ENCODE measurements around the gene DOC2B. TPM values are rescaled to one million over a fixed set of nuclear protein-coding genes. Genes with fewer than 3 reads are reported as not detected.

Gene DOC2B
- total RNA-seq, 1 donor from 2014 or later = 0.34 TPM

- Histone ChIP-seq H3K9me3 (ENCODE audit: low read depth) (no peaks in the 10 kb centered on the region), H4K20me1 (ENCODE audit: low read depth) (no peaks in the 10 kb centered on the region), H3K4me3 (no peak overlapping the region), H3K27ac (no peak overlapping the region), H3K9ac (no peak overlapping the region), H3K27me3 (no peaks in the 10 kb centered on the region), H3K4me2 (no peak overlapping the region), H3K36me3 (no peaks in the 10 kb centered on the region), H3F3A (ENCODE audit: low read depth) (peaks cover 11% of the 10 kb centered on the region), H2AFZ (replicated peaks) (no peak overlapping the region), H3K79me2 (ENCODE audit: low read depth) (no peaks in the 10 kb centered on the region), H3K4me1 (peaks cover 19% of the 10 kb centered on the region)
- Mint-ChIP-seq H3K36me3 (no peaks in the 10 kb centered on the region), H3K9me3 (peaks cover 3% of the 10 kb centered on the region), H3K4me1 (peaks cover 34% of the 10 kb centered on the region), H3K27me3 (ENCODE audit: insufficient read depth, low read depth) (peaks cover 11% of the 10 kb centered on the region), H3K27ac (no peak overlapping the region), H3K4me3 (no peak overlapping the region)
- TF ChIP-seq CTCF (IDR thresholded peaks at IDR 0.05) (no peak), EZH2 (IDR thresholded peaks at IDR 0.05) (no peak), EZH2phosphoT487 (IDR thresholded peaks at IDR 0.05) (no peak)
- DNase-seq (ENCODE audit: low spot score) = no peak
These were observed 15.9 kb upstream of the DOC2B start for GRCh38 chr17:197352-197751.

- Histone ChIP-seq H3K27me3 (no peaks in the 10 kb centered on the region), H3K27ac (no peak overlapping the region), H3K4me1 (peaks cover 10% of the 10 kb centered on the region), H3K36me3 (no peaks in the 10 kb centered on the region), H3K4me3 (no peak overlapping the region), H4K20me1 (ENCODE audit: low read depth) (no peaks in the 10 kb centered on the region), H3K79me2 (ENCODE audit: low read depth) (no peaks in the 10 kb centered on the region), H2AFZ (replicated peaks) (no peak overlapping the region), H3K9me3 (ENCODE audit: low read depth) (no peaks in the 10 kb centered on the region), H3F3A (ENCODE audit: low read depth) (peaks cover 11% of the 10 kb centered on the region), H3K4me2 (no peak overlapping the region), H3K9ac (no peak overlapping the region)
- peaks cover 22% of the 10 kb centered on the region for H3K4me1 Mint-ChIP-seq
- H3K36me3 Mint-ChIP-seq = no peaks in the 10 kb centered on the region
- peaks cover 8% of the 10 kb centered on the region for H3K27me3 Mint-ChIP-seq (ENCODE audit: insufficient read depth, low read depth)
- no peak for DNase-seq (ENCODE audit: low spot score)
- no peak overlapping the region for H3K4me3 Mint-ChIP-seq
- TF ChIP-seq CTCF (IDR thresholded peaks at IDR 0.05) (no peak), EZH2 (IDR thresholded peaks at IDR 0.05) (no peak), EZH2phosphoT487 (IDR thresholded peaks at IDR 0.05) (no peak)
- H3K9me3 Mint-ChIP-seq = peaks cover 3% of the 10 kb centered on the region
- no peak overlapping the region for H3K27ac Mint-ChIP-seq
These were observed 13.6 kb upstream of the DOC2B start for GRCh38 chr17:194828-195602.

- Histone ChIP-seq H3K4me3 (no peak overlapping the region), H3K27ac (no peak overlapping the region), H3K79me2 (ENCODE audit: low read depth) (no peaks in the 10 kb centered on the region), H3K36me3 (no peaks in the 10 kb centered on the region), H3K27me3 (no peaks in the 10 kb centered on the region), H3F3A (ENCODE audit: low read depth) (peaks cover 7% of the 10 kb centered on the region), H3K9ac (no peak overlapping the region), H4K20me1 (ENCODE audit: low read depth) (no peaks in the 10 kb centered on the region), H2AFZ (replicated peaks) (no peak overlapping the region), H3K9me3 (ENCODE audit: low read depth) (no peaks in the 10 kb centered on the region), H3K4me2 (no peak overlapping the region), H3K4me1 (peaks cover 5% of the 10 kb centered on the region)
- Mint-ChIP-seq H3K27ac (no peak overlapping the region), H3K4me1 (peaks cover 13% of the 10 kb centered on the region), H3K36me3 (no peaks in the 10 kb centered on the region), H3K9me3 (peaks cover 6% of the 10 kb centered on the region), H3K27me3 (ENCODE audit: insufficient read depth, low read depth) (peaks cover 8% of the 10 kb centered on the region), H3K4me3 (no peak overlapping the region)
- TF ChIP-seq EZH2 (IDR thresholded peaks at IDR 0.05) (no peak), EZH2phosphoT487 (IDR thresholded peaks at IDR 0.05) (no peak), CTCF (IDR thresholded peaks at IDR 0.05) (no peak)
- no peak for DNase-seq (ENCODE audit: low spot score)
These were observed 12.7 kb upstream of the DOC2B start for GRCh38 chr17:193841-194806.

Measured in neural progenitor cell (in vitro differentiated cells).